HUES64 (cell line): ENCODE data around the gene CDK6.
A peak's percentile ranks its signal among the peaks of the same experiment; 100 is the strongest.

Experiments
- H3K27ac ChIP-seq: 2 replicates; pipeline ENCODE4 v1.7.0; 2013; ENCODE audit warnings: low read depth, low read length, inconsistent platforms
- H3K27me3 ChIP-seq: 2 replicates; pipeline ENCODE4 v1.6.1; 2013; ENCODE audit warnings: mild to moderate bottlenecking, low read length; ENCODE audit not compliant: insufficient read depth
- H3K36me3 ChIP-seq: 2 replicates; pipeline ENCODE4 v1.6.1; 2013; ENCODE audit warnings: mild to moderate bottlenecking, low read length; ENCODE audit not compliant: insufficient read depth
- H3K4me1 ChIP-seq: 2 replicates; pipeline ENCODE4 v1.6.1; 2013; ENCODE audit warnings: mild to moderate bottlenecking, low read length, moderate library complexity; ENCODE audit not compliant: insufficient read depth
- H3K4me3 ChIP-seq: 2 replicates; pipeline ENCODE4 v1.5.1; 2013; ENCODE audit warnings: mild to moderate bottlenecking, low read length, moderate library complexity
- H3K9ac ChIP-seq: 2 replicates; pipeline ENCODE4 v1.6.1; 2013; ENCODE audit warnings: mild to moderate bottlenecking, low read depth, low read length
- H3K9me3 ChIP-seq: 2 replicates; pipeline ENCODE4 v1.6.1; 2013; ENCODE audit warnings: low read depth, low read length; ENCODE audit not compliant: insufficient read depth
- WGBS: fragments of 150-250, 120-280 bp; methylation state at CpG from one replicate; pipeline ENCODE4 v1.1.7; 2013; ENCODE audit warnings: missing lambda C conversion rate; 5-methylcytosine and 5-hydroxymethylcytosine counted together

Gene CDK6

DNA sequence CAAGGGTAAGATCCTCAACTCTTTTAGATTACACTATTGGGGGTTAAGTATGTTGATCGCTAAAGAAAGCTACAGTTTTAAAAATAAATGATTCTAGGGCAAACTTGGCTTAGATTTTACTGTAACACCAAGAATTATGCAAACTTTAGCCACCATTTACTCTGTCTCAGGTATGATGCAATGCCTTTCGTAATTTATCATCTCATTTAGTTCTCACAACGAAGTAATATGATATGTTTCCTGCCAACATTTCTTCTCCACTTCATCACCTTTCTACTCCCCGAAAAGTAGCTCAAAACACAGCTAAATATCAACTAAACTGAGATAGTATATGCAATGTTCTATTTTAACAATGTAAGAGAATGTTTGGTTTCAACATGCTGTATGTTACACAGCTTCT is 267.2 kb downstream of the CDK6 start:
- H3K36me3 ChIP-seq, result peaks cover 89% of the 10 kb centered on the region
- H3K27me3 ChIP-seq, result no peaks in the 10 kb centered on the region
- H3K27ac ChIP-seq, result no peak overlapping the region
- H3K9ac ChIP-seq, result no peak overlapping the region
- no peaks in the 10 kb centered on the region for H3K4me1 ChIP-seq
- H3K4me3 ChIP-seq, result no peak overlapping the region
- WGBS, result 95% methylated on average over 3 of the region's 4 CpGs
- no peaks in the 10 kb centered on the region for H3K9me3 ChIP-seq

- Histone ChIP-seq H3K27me3 (no peaks in the 10 kb centered on the region), H3K9me3 (no peaks in the 10 kb centered on the region), H3K4me3 (no peak overlapping the region), H3K27ac (no peak overlapping the region), H3K9ac (no peak overlapping the region), H3K36me3 (peaks cover 90% of the 10 kb centered on the region), H3K4me1 (0 out of 2 replicates have a peak, but pooled peaks cover 6% of the 10 kb centered on the region)
- 95% methylated on average over 5 of the region's 6 CpGs for WGBS
These were observed 268.9 kb downstream of the CDK6 start for GRCh38 chr7:92567460-92567859.

GRCh38 chr7:92563345-92563744 is 273.0 kb downstream of the CDK6 start:
- Histone ChIP-seq H3K4me1 (0 out of 2 replicates have a peak, but pooled peaks cover 6% of the 10 kb centered on the region), H3K27me3 (no peaks in the 10 kb centered on the region), H3K36me3 (peaks cover 76% of the 10 kb centered on the region), H3K4me3 (no peak overlapping the region), H3K9me3 (no peaks in the 10 kb centered on the region), H3K9ac (peak overlapping the region; percentile 16; the same call in 1 of the 2 replicates), H3K27ac (0 out of 2 replicates have a peak overlapping the region, but pooled peaks have one; percentile 31)
- WGBS, result 90% methylated on average over 2 of the region's 2 CpGs

- H3K9me3 ChIP-seq, result no peaks in the 10 kb centered on the region
- no peak overlapping the region for H3K4me3 ChIP-seq
- H3K4me1 ChIP-seq, result 0 out of 2 replicates have a peak, but pooled peaks cover 6% of the 10 kb centered on the region
- H3K27me3 ChIP-seq, result no peaks in the 10 kb centered on the region
- peaks cover 50% of the 10 kb centered on the region for H3K36me3 ChIP-seq
- H3K27ac ChIP-seq, result no peak overlapping the region
- no peak overlapping the region for H3K9ac ChIP-seq
These were observed 275.8 kb downstream of the CDK6 start for GRCh38 chr7:92560602-92561001.

- WGBS, result 93% methylated on average over 7 of the region's 7 CpGs
- Histone ChIP-seq H3K4me3 (no peak overlapping the region), H3K9ac (no peak overlapping the region), H3K27me3 (no peaks in the 10 kb centered on the region), H3K4me1 (no peaks in the 10 kb centered on the region), H3K9me3 (no peaks in the 10 kb centered on the region), H3K36me3 (peaks cover 28% of the 10 kb centered on the region), H3K27ac (no peak overlapping the region)
These were observed 278.5 kb downstream of the CDK6 start for GRCh38 chr7:92557808-92558362.

GRCh38 chr7:92557249-92557648 is 279.1 kb downstream of the CDK6 start:
- no peak overlapping the region for H3K27ac ChIP-seq
- WGBS, result 93% methylated on average over 2 of the region's 2 CpGs
- H3K4me3 ChIP-seq, result no peak overlapping the region
- H3K9ac ChIP-seq, result no peak overlapping the region
- H3K4me1 ChIP-seq, result no peaks in the 10 kb centered on the region
- no peaks in the 10 kb centered on the region for H3K27me3 ChIP-seq
- no peaks in the 10 kb centered on the region for H3K9me3 ChIP-seq
- peaks cover 22% of the 10 kb centered on the region for H3K36me3 ChIP-seq
